Measurements from ENCODE around the gene SLC19A1.

DNA sequence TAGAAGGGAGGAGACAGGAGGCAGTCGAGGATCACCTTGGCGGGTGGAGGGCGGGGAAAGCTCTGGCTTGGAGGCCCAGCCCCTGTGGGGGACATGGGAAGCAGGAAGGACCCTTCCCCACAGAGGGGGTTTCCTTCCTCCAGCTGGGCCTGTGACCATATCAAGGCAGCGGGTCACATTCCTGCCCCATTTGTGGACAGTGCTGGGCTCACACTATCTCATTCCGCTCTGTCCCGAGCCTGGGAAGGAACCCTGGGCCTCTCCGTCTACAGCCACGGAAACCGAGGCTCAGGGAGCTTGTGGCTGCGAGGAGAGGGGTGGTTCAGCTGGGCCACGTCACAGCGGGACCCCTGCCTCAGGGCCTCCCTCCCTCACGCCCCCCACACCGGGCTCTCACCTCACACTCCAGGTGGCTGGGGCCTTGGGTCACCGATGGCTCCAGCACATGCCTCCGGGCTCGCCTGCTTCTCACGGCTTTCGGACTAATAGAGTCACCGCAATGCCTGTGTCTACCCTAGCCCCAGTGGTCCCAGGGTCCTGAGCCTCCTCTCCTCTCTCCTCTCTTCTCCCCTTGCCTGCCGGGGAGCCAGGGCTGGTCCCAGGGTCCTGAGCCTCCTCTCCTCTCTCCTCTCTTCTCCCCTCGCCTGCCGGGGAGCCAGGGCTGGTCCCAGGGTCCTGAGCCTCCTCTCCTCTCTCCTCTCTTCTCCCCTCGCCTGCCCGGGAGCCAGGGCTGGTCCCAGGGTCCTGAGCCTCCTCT lies 56.4 kb downstream of the SLC19A1 start:
- no peak for TF ChIP-seq RAD21 (IDR thresholded peaks at IDR 0.05; ENCODE audit: low read length)
- TF ChIP-seq TAF1 (IDR thresholded peaks at IDR 0.05; ENCODE audit: borderline replicate concordance, low read depth, low read length) = no peak
- TF ChIP-seq SIN3A (IDR thresholded peaks at IDR 0.05; ENCODE audit: borderline replicate concordance, low read depth, low read length) = no peak
- TF ChIP-seq GATA2 (CRISPR knock-in tag; IDR thresholded peaks at IDR 0.05) = no peak
- TF ChIP-seq, protein P1, sequence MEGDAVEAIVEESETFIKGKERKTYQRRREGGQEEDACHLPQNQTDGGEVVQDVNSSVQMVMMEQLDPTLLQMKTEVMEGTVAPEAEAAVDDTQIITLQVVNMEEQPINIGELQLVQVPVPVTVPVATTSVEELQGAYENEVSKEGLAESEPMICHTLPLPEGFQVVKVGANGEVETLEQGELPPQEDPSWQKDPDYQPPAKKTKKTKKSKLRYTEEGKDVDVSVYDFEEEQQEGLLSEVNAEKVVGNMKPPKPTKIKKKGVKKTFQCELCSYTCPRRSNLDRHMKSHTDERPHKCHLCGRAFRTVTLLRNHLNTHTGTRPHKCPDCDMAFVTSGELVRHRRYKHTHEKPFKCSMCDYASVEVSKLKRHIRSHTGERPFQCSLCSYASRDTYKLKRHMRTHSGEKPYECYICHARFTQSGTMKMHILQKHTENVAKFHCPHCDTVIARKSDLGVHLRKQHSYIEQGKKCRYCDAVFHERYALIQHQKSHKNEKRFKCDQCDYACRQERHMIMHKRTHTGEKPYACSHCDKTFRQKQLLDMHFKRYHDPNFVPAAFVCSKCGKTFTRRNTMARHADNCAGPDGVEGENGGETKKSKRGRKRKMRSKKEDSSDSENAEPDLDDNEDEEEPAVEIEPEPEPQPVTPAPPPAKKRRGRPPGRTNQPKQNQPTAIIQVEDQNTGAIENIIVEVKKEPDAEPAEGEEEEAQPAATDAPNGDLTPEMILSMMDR (IDR thresholded peaks at IDR 0.05) = no peak

Data from SK-N-SH (cell line).